ENCODE data around the gene TMEM184B.

TMEM184B gene

DNA sequence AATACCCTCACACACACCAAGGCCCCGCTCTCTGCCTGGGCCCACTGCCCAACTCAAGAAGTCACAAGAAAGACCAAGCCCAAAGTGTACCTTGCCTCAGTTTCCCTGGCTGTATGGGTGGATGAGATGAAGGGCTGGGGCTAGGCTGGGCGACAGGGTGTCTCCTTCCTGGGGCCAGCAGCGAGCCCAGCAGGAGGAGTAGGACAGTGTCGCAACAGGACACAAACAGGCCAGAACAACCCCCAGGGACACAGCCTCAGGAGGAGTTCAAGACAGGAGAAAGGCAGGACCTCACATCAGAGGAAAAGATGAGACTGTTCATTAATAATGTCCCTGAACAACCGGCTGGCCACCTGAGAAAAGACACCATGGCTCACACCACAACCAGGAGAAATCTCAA lies 31.2 kb upstream of the TMEM184B start:
- intact Hi-C loops (cut with DNase I; ENCODE audit: low total_unique reads), result no loop called here
- peaks cover 0 to 62% (median 42%) of the 10 kb centered on the region in 4 donors for H3K4me1 ChIP-seq

DNA sequence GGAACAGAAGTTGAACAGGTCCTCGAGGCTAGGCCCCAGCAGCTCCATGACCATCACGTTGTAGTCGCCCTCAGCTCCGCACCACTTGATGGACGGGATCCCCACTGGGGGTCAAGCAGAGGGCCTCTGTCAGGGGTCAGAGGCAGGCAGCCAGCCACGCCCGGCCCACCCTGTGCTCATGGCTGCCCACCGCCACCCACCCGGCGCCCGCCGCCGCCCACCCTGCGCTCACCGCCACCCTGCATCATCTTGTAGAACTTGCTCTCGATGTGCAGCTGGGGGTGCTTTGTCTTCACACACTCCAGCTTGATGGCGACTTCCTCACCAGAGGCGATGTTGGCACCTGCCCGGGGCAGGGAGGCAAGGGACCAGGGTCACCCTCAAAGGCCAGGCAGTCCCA lies 30.1 kb upstream of the TMEM184B start:
- no peak overlapping the region for H3K4me3 ChIP-seq
- no peaks in the 10 kb centered on the region for H3K9me3 ChIP-seq
- no peaks in the 10 kb centered on the region for H3K27me3 ChIP-seq
- intact Hi-C loops (cut with DNase I; ENCODE audit: low total_unique reads), result no loop called here
- TF ChIP-seq, protein P1, sequence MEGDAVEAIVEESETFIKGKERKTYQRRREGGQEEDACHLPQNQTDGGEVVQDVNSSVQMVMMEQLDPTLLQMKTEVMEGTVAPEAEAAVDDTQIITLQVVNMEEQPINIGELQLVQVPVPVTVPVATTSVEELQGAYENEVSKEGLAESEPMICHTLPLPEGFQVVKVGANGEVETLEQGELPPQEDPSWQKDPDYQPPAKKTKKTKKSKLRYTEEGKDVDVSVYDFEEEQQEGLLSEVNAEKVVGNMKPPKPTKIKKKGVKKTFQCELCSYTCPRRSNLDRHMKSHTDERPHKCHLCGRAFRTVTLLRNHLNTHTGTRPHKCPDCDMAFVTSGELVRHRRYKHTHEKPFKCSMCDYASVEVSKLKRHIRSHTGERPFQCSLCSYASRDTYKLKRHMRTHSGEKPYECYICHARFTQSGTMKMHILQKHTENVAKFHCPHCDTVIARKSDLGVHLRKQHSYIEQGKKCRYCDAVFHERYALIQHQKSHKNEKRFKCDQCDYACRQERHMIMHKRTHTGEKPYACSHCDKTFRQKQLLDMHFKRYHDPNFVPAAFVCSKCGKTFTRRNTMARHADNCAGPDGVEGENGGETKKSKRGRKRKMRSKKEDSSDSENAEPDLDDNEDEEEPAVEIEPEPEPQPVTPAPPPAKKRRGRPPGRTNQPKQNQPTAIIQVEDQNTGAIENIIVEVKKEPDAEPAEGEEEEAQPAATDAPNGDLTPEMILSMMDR (IDR thresholded peaks at IDR 0.05), result no peak
- H3K27ac ChIP-seq, result peak overlapping the region; percentile 63 to 69
- peaks cover 0 to 55% (median 36%) of the 10 kb centered on the region in 4 donors for H3K4me1 ChIP-seq
- no peak for DNase-seq
- H3K36me3 ChIP-seq, result peaks cover 47 to 66% (median 56%) of the 10 kb centered on the region in 3 donors

More for the DNA sequence above, 31.2 kb upstream of the TMEM184B start:
- peak overlapping the region; percentile 63 to 69 for H3K27ac ChIP-seq
- H3K36me3 ChIP-seq, result peaks cover 37 to 66% (median 45%) of the 10 kb centered on the region in 3 donors
- H3K9me3 ChIP-seq, result no peaks in the 10 kb centered on the region
- DNase-seq, result no peak
- H3K27me3 ChIP-seq, result no peaks in the 10 kb centered on the region
- TF ChIP-seq, protein P1 (IDR thresholded peaks at IDR 0.05), result no peak
- no peak overlapping the region for H3K4me3 ChIP-seq

DNA sequence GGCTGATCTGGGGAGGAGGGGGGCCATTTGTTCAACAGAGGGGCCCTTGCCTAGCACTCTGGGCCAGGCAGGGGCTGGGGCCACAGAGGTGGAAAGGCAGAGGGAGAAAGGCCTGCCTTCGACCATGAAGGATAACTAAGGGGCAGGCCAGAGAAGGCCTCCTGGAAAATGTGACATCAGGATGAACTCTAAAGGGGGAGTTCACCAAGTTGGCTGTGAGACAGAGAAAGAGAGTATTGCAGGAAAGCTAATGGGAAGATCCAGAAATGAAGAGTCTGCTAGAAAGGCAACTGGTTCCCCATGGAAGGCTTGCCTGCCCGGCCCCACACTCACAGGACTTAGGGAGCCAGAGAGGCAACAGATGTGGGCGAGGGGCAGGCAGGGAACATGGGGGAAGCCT lies 28.1 kb upstream of the TMEM184B start:
- Histone ChIP-seq H3K9me3 (no peaks in the 10 kb centered on the region), H3K4me1 (peaks cover 0 to 57% (median 29%) of the 10 kb centered on the region in 4 donors), H3K4me3 (no peak overlapping the region), H3K27me3 (no peaks in the 10 kb centered on the region), H3K36me3 (peaks cover 67 to 77% (median 76%) of the 10 kb centered on the region in 3 donors), H3K27ac (no peak overlapping the region)
- no peak for DNase-seq
- intact Hi-C loops (cut with DNase I; ENCODE audit: low total_unique reads), result no loop called here
- TF ChIP-seq, protein P1 (IDR thresholded peaks at IDR 0.05), result no peak

DNA sequence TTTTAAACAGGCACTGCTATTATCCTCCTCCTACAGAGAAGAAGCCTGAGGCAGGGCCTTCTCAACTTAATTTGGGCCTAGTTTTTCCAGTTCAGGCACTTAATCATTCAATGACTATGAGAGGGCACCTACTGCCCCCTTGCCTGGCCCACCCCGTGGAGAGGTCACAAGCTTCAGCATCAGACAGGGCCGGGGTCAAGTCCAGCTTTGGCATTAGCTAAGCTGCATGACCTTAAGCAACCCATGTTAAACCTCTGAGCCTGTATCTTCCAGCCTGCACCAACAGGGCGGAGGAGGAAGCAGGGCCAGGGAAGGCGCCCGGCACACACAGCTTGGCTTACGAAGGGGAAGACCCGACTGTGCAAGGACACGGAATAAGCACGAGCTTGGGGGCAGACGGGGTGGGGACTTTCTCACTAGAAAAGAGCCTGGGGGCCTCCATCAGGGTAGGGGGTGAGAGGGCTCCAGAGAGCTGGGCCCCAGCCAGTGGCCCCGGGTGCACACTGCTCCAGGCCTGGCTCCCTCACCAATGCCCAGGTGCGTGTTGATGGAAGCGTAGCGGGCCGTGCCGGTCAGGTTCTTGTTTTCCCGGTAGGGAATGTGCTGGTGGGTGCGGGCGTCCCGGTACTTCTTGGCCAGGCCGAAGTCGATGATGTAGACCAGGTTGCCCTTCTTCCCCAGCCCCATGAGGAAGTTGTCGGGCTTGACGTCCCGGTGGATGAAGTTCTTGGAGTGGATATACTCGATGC lies 27.6 kb upstream of the TMEM184B start:
- Histone ChIP-seq H3K4me3 (no peak overlapping the region), H3K36me3 (peaks cover 73 to 82% (median 81%) of the 10 kb centered on the region in 3 donors), H3K9me3 (no peaks in the 10 kb centered on the region), H3K27ac (no peak overlapping the region), H3K4me1 (peaks cover 0 to 52% (median 23%) of the 10 kb centered on the region in 4 donors), H3K27me3 (no peaks in the 10 kb centered on the region)
- intact Hi-C loops (cut with DNase I; ENCODE audit: low total_unique reads), result no loop called here
- no peak for DNase-seq
- TF ChIP-seq, protein P1 (IDR thresholded peaks at IDR 0.05), result no peak

DNA sequence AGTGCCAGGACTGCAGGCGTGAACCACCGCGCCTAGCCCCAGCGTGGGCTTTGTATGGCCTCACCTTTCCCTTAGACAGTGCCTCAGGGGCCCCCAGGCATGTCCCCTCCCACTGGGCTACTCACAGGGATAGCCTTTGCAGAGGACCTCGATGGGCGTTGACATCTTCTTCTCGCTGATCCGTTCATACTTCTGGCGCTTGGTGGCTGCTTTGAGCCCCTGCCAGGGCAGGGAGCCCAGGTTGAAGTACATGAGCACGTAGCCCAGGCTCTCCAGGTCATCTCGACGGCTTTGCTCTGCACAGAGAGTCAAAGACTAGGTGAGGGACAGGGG lies 26.9 kb upstream of the TMEM184B start:
- Histone ChIP-seq H3K36me3 (peaks cover 79 to 89% (median 88%) of the 10 kb centered on the region in 3 donors), H3K4me1 (peaks cover 0 to 53% (median 19%) of the 10 kb centered on the region in 4 donors), H3K27ac (no peak overlapping the region), H3K9me3 (no peaks in the 10 kb centered on the region), H3K4me3 (no peak overlapping the region), H3K27me3 (no peaks in the 10 kb centered on the region)
- intact Hi-C loops (cut with DNase I; ENCODE audit: low total_unique reads), result no loop called here
- TF ChIP-seq, protein P1 (IDR thresholded peaks at IDR 0.05), result no peak
- no peak for DNase-seq

All from tibial artery (tissue), 4 donors.